NT2/D1 (cell line): Measurements from ENCODE around the gene VWCE.

Source experiments
- DNase-seq: peaks from one replicate; pipeline ENCODE4 v3.0.0-alpha.2; 2011; ENCODE audit warnings: low read depth, low spot score
- H3K27me3 ChIP-seq: 2 replicates; pipeline ENCODE4 v1.6.0; 2011; ENCODE audit warnings: mild to moderate bottlenecking; ENCODE audit not compliant: insufficient read length, insufficient read depth
- H3K36me3 ChIP-seq: 2 replicates; pipeline ENCODE4 v1.6.1; 2011; ENCODE audit warnings: mild to moderate bottlenecking, low read length, mixed read lengths; ENCODE audit not compliant: insufficient read depth, insufficient read length
- H3K4me1 ChIP-seq: 2 replicates; pipeline ENCODE4 v1.5.1; 2011; ENCODE audit not compliant: insufficient read depth, insufficient read length
- H3K4me3 ChIP-seq: 2 replicates; pipeline ENCODE4 v1.5.1; 2011; ENCODE audit warnings: low read depth; ENCODE audit not compliant: insufficient read length
- H3K9ac ChIP-seq: 2 replicates; pipeline ENCODE4 v1.6.0; 2011; ENCODE audit warnings: low read depth; ENCODE audit not compliant: insufficient read length
- H3K9me3 ChIP-seq: 2 replicates; pipeline ENCODE4 v1.5.1; 2011; ENCODE audit warnings: mild to moderate bottlenecking, low read length; ENCODE audit not compliant: insufficient read depth
- SUZ12 ChIP-seq: IDR thresholded peaks from 2 replicates; pipeline ENCODE4 v1.6.1; 2011; ENCODE audit not compliant: insufficient read length, insufficient read depth; ENCODE audit errors: extremely low read depth
- YY1 ChIP-seq: IDR thresholded peaks from 2 replicates; pipeline ENCODE4 v1.6.1; 2011; ENCODE audit not compliant: insufficient read length, insufficient read depth
- ZNF274 ChIP-seq: IDR thresholded peaks from 2 replicates; pipeline ENCODE4 v1.6.1; 2011; ENCODE audit warnings: mild to moderate bottlenecking, low read depth, low read length

The VWCE gene

GRCh38 chr11:61294717-61295595 is at the start of gene VWCE:
Gene VWCE (minus strand): TSS chr11:61295316. CDS start chr11:61295037, 279 bp downstream.
- Histone ChIP-seq H3K36me3 (peaks cover 25% of the 10 kb centered on the region), H3K4me1 (peaks cover 12% of the 10 kb centered on the region), H3K9ac (peak within 1 kb of the TSS; percentile 88), H3K4me3 (peak within 1 kb of the TSS; percentile 74), H3K27me3 (peaks cover 13% of the 10 kb centered on the region), H3K9me3 (no peaks in the 10 kb centered on the region)
- DNase-seq = peak; percentile 66
- no peak for TF ChIP-seq SUZ12
- TF ChIP-seq YY1 = no peak
- TF ChIP-seq ZNF274 = no peak

GRCh38 chr11:61343792-61344745 is 49.0 kb upstream of the VWCE start:
- H3K4me3 ChIP-seq = no peak overlapping the region
- no peaks in the 10 kb centered on the region for H3K9me3 ChIP-seq
- H3K9ac ChIP-seq = no peak overlapping the region
- peaks cover 59% of the 10 kb centered on the region for H3K36me3 ChIP-seq
- no peaks in the 10 kb centered on the region for H3K27me3 ChIP-seq
- no peak for DNase-seq
- peaks cover 15% of the 10 kb centered on the region for H3K4me1 ChIP-seq
- no peak for TF ChIP-seq SUZ12
- TF ChIP-seq ZNF274 = no peak
- no peak for TF ChIP-seq YY1

GRCh38 chr11:61342207-61342803 is 47.2 kb upstream of the VWCE start:
- no peak for DNase-seq
- Histone ChIP-seq H3K4me3 (no peak overlapping the region), H3K9me3 (no peaks in the 10 kb centered on the region), H3K4me1 (peaks cover 11% of the 10 kb centered on the region), H3K36me3 (peaks cover 51% of the 10 kb centered on the region), H3K27me3 (no peaks in the 10 kb centered on the region), H3K9ac (no peak overlapping the region)
- TF ChIP-seq ZNF274 (no peak), SUZ12 (no peak), YY1 (no peak)

GRCh38 chr11:61341706-61342105 is 46.6 kb upstream of the VWCE start:
- no peak overlapping the region for H3K9ac ChIP-seq
- no peaks in the 10 kb centered on the region for H3K9me3 ChIP-seq
- no peak overlapping the region for H3K4me3 ChIP-seq
- no peak for DNase-seq
- H3K4me1 ChIP-seq = peaks cover 14% of the 10 kb centered on the region
- no peaks in the 10 kb centered on the region for H3K27me3 ChIP-seq
- TF ChIP-seq YY1 = no peak
- no peak for TF ChIP-seq SUZ12
- TF ChIP-seq ZNF274 = no peak
- H3K36me3 ChIP-seq = peaks cover 48% of the 10 kb centered on the region

- TF ChIP-seq SUZ12 = no peak
- no peak for TF ChIP-seq YY1
- no peak for TF ChIP-seq ZNF274
- H3K27me3 ChIP-seq = no peaks in the 10 kb centered on the region
- H3K4me1 ChIP-seq = peaks cover 17% of the 10 kb centered on the region
- H3K9me3 ChIP-seq = no peaks in the 10 kb centered on the region
- H3K9ac ChIP-seq = no peak overlapping the region
- DNase-seq = no peak
- H3K36me3 ChIP-seq = peaks cover 43% of the 10 kb centered on the region
- H3K4me3 ChIP-seq = no peak overlapping the region
Measured at GRCh38 chr11:61340979-61341378, 45.9 kb upstream of the VWCE start.

- no peak overlapping the region for H3K9ac ChIP-seq
- peaks cover 36% of the 10 kb centered on the region for H3K36me3 ChIP-seq
- H3K4me3 ChIP-seq = no peak overlapping the region
- H3K4me1 ChIP-seq = peaks cover 13% of the 10 kb centered on the region
- no peaks in the 10 kb centered on the region for H3K27me3 ChIP-seq
- TF ChIP-seq YY1 = no peak
- no peak for TF ChIP-seq ZNF274
- TF ChIP-seq SUZ12 = no peak
- H3K9me3 ChIP-seq = no peaks in the 10 kb centered on the region
- no peak for DNase-seq
Measured at GRCh38 chr11:61339490-61339878, 44.4 kb upstream of the VWCE start.
